ENCODE results near the gene SLIT3. TPM values are rescaled to one million over a fixed set of nuclear protein-coding genes. Genes with fewer than 3 reads are reported as not detected.
A peak's percentile ranks its signal among the peaks of the same experiment; 100 is the strongest.

The SLIT3 gene
- polyA plus RNA-seq, 1 of the 3 experiments (the other 2 are of a cell fraction): 119 TPM

DNA sequence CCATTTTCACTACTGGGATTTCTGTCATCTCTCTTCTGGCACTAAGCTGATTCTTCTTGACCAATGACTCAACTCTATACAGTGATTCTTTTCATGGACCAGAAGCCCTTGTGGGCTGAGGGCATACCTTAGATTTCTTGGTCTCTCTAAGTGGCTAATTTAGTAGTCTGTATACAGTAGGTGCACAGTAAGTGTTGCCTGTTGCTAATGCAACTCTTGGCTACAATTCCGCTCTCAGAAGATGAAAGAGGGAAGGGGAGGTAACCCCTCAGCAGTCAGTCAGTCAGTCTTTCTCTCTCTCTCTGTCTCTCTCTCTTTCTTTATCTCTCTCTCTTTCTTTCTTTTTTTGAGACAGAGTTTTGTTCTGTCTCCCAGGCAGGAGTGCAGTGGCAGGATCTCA, 606.6 kb downstream of the SLIT3 start:
- peaks cover 0 to 24% of the 10 kb centered on the region in 2 experiments; a peak in 1 of 4 replicates for H3K4me1 ChIP-seq (ENCODE audit: control insufficient read depth in 1 of 2, insufficient read depth in 2 of 2, low read depth in 1 of 2, low read length in 1 of 2)
- H3K27me3 ChIP-seq (ENCODE audit: insufficient read depth): no peaks in the 10 kb centered on the region
- H3K9me3 ChIP-seq: no peaks in the 10 kb centered on the region
- 100% methylated on average over 1 of the region's 1 CpG for WGBS (ENCODE audit: low lambda C conversion rate)
- H3K9ac ChIP-seq: no peak overlapping the region
- no peak for DNase-seq
- H3K27ac ChIP-seq (ENCODE audit: low read depth in 2 of 2, low read length in 1 of 2): no peak overlapping the region; a peak in 1 of 4 replicates
- no peaks in the 10 kb centered on the region for H3K9me2 ChIP-seq
- peaks cover 0 to 90% of the 10 kb centered on the region in 2 experiments for H3K36me3 ChIP-seq (replicated peaks in 1 of 2; ENCODE audit: control insufficient read depth in 1 of 2, insufficient read depth in 2 of 2, low read length in 1 of 2)
- no peak overlapping the region for H3K4me2 ChIP-seq
- CTCF ChIA-PET: interaction anchor here (1.2 to 7.0 kb wide), 2 partner anchors 12 to 14 kb away, joined by 6 to 42 read pairs; no protein-coding TSS in a partner anchor
- H4K20me1 ChIP-seq (ENCODE audit: insufficient read depth): no peaks in the 10 kb centered on the region
- POLR2A ChIA-PET: interaction anchor here (0.8 kb wide), 1 partner anchor 142 kb away, joined by 3 read pairs; no protein-coding TSS in a partner anchor
- no peak overlapping the region for H3K4me3 ChIP-seq (ENCODE audit: low read depth in 2 of 2, low read length in 1 of 2)
- H3F3A ChIP-seq (replicated peaks; ENCODE audit: insufficient read depth): no peaks in the 10 kb centered on the region
- no peak overlapping the region for H2AFZ ChIP-seq (ENCODE audit: low read depth)
- TF ChIP-seq JUND (IDR thresholded peaks at IDR 0.05): no peak
- TF ChIP-seq EZH2phosphoT487 (IDR thresholded peaks at IDR 0.05; ENCODE audit: borderline replicate concordance, low read depth): no peak
- no peak for TF ChIP-seq FOXM1 (IDR thresholded peaks at IDR 0.05; ENCODE audit: low read depth)
- TF ChIP-seq, protein P1, sequence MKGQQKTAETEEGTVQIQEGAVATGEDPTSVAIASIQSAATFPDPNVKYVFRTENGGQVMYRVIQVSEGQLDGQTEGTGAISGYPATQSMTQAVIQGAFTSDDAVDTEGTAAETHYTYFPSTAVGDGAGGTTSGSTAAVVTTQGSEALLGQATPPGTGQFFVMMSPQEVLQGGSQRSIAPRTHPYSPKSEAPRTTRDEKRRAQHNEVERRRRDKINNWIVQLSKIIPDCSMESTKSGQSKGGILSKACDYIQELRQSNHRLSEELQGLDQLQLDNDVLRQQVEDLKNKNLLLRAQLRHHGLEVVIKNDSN (IDR thresholded peaks at IDR 0.05; ENCODE audit: borderline replicate concordance, low read depth): no peak
- no peak for TF ChIP-seq RFX5 (IDR thresholded peaks at IDR 0.05; ENCODE audit: low read length)
- no peaks in the 10 kb centered on the region for H3K79me2 ChIP-seq (ENCODE audit: insufficient read depth)

DNA sequence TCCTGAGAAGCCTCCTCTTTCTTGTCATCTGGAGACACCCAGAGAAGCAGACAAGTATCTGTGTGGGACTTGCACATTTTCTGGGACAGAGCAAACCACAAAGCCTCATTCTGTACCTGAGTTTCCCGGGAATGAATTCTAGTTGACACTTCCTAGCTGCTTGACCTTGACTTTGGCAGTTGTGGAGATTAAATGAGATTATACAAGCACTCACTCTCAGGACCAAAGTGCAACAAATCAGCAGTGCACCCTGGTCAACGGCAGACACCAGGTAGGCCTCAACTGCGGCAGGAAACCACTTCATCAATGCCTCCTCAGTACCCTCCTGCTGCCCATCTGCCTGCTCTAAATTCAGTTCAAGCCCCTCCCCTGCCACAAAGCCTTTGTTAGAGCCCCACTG, 607.1 kb downstream of the SLIT3 start:
- H3F3A ChIP-seq (replicated peaks; ENCODE audit: insufficient read depth): no peaks in the 10 kb centered on the region
- no peaks in the 10 kb centered on the region for H3K27me3 ChIP-seq (ENCODE audit: insufficient read depth)
- H3K9me2 ChIP-seq: no peaks in the 10 kb centered on the region
- no peak overlapping the region for H3K4me2 ChIP-seq
- H3K36me3 ChIP-seq (replicated peaks in 1 of 2; ENCODE audit: control insufficient read depth in 1 of 2, insufficient read depth in 2 of 2, low read length in 1 of 2): peaks cover 0 to 90% of the 10 kb centered on the region in 2 experiments
- peaks cover 0 to 24% of the 10 kb centered on the region in 2 experiments; a peak in 1 of 4 replicates for H3K4me1 ChIP-seq (ENCODE audit: control insufficient read depth in 1 of 2, insufficient read depth in 2 of 2, low read depth in 1 of 2, low read length in 1 of 2)
- WGBS (ENCODE audit: low lambda C conversion rate): 82% methylated on average over 3 of the region's 3 CpGs
- no peaks in the 10 kb centered on the region for H4K20me1 ChIP-seq (ENCODE audit: insufficient read depth)
- H3K9ac ChIP-seq: no peak overlapping the region
- CTCF ChIA-PET: interaction anchor here (0.6 to 7.0 kb wide), 2 partner anchors 13 to 643 kb away, joined by 3 to 42 read pairs; no protein-coding TSS in a partner anchor
- POLR2A ChIA-PET: interaction anchor here (0.8 kb wide), 1 partner anchor 142 kb away, joined by 3 read pairs; no protein-coding TSS in a partner anchor
- H3K4me3 ChIP-seq (ENCODE audit: low read depth in 2 of 2, low read length in 1 of 2): no peak overlapping the region
- TF ChIP-seq RFX5 (IDR thresholded peaks at IDR 0.05; ENCODE audit: low read length): no peak
- no peak for TF ChIP-seq RXRA (IDR thresholded peaks at IDR 0.05; ENCODE audit: borderline replicate concordance, low read depth)
- TF ChIP-seq NFIC (IDR thresholded peaks at IDR 0.05; ENCODE audit: borderline replicate concordance): no peak
- H2AFZ ChIP-seq (ENCODE audit: low read depth): no peak overlapping the region
- H3K9me3 ChIP-seq: no peaks in the 10 kb centered on the region
- no peak overlapping the region; a peak in 1 of 4 replicates for H3K27ac ChIP-seq (ENCODE audit: low read depth in 2 of 2, low read length in 1 of 2)
- DNase-seq: no peak
- H3K79me2 ChIP-seq (ENCODE audit: insufficient read depth): no peaks in the 10 kb centered on the region

DNA sequence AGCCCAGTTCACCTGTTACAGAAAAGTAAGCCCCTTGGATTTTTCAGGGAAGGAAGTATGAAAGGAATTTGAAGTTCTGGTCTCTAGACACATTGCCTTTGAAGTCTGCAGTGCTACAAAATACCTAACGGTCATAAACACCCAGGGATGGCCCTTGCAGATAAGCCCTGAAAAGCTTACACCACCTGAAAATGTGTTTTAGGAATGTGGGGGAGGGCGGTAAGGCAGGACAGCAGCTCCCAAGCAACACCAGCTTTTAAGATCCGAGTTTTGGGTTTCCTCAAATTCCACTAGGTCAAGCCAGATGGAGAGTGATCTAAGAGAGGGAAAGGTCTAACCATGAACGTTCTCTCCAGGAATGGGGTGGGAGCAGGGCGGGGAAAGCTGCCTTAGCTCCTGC, 607.6 kb downstream of the SLIT3 start:
- Histone ChIP-seq H4K20me1 (ENCODE audit: insufficient read depth) (no peaks in the 10 kb centered on the region), H3K27me3 (ENCODE audit: insufficient read depth) (no peaks in the 10 kb centered on the region), H3K4me1 (ENCODE audit: control insufficient read depth in 1 of 2, insufficient read depth in 2 of 2, low read depth in 1 of 2, low read length in 1 of 2) (peaks cover 0 to 21% of the 10 kb centered on the region in 2 experiments; a peak in 1 of 4 replicates), H3K79me2 (ENCODE audit: insufficient read depth) (no peaks in the 10 kb centered on the region), H3K4me3 (ENCODE audit: low read depth in 2 of 2, low read length in 1 of 2) (no peak overlapping the region), H3F3A (replicated peaks; ENCODE audit: insufficient read depth) (no peaks in the 10 kb centered on the region), H3K9ac (no peak overlapping the region), H3K27ac (ENCODE audit: low read depth in 2 of 2, low read length in 1 of 2) (peak overlapping the region in 1 of 2 experiments; percentile 24; a peak in 1 of 4 replicates), H2AFZ (ENCODE audit: low read depth) (no peak overlapping the region), H3K36me3 (replicated peaks in 1 of 2; ENCODE audit: control insufficient read depth in 1 of 2, insufficient read depth in 2 of 2, low read length in 1 of 2) (peaks cover 0 to 90% of the 10 kb centered on the region in 2 experiments), H3K9me2 (no peaks in the 10 kb centered on the region), H3K4me2 (no peak overlapping the region), H3K9me3 (no peaks in the 10 kb centered on the region)
- no peak for DNase-seq
- CTCF ChIA-PET: interaction anchor here (0.6 to 7.0 kb wide), 2 partner anchors 13 to 644 kb away, joined by 3 to 42 read pairs; no protein-coding TSS in a partner anchor
- 67% methylated on average over 5 of the region's 5 CpGs for WGBS (ENCODE audit: low lambda C conversion rate)
- POLR2A ChIA-PET: no interaction called here
- no peak for TF ChIP-seq FOSL2 (IDR thresholded peaks at IDR 0.05; ENCODE audit: borderline replicate concordance, low read depth)
- TF ChIP-seq, protein P2, sequence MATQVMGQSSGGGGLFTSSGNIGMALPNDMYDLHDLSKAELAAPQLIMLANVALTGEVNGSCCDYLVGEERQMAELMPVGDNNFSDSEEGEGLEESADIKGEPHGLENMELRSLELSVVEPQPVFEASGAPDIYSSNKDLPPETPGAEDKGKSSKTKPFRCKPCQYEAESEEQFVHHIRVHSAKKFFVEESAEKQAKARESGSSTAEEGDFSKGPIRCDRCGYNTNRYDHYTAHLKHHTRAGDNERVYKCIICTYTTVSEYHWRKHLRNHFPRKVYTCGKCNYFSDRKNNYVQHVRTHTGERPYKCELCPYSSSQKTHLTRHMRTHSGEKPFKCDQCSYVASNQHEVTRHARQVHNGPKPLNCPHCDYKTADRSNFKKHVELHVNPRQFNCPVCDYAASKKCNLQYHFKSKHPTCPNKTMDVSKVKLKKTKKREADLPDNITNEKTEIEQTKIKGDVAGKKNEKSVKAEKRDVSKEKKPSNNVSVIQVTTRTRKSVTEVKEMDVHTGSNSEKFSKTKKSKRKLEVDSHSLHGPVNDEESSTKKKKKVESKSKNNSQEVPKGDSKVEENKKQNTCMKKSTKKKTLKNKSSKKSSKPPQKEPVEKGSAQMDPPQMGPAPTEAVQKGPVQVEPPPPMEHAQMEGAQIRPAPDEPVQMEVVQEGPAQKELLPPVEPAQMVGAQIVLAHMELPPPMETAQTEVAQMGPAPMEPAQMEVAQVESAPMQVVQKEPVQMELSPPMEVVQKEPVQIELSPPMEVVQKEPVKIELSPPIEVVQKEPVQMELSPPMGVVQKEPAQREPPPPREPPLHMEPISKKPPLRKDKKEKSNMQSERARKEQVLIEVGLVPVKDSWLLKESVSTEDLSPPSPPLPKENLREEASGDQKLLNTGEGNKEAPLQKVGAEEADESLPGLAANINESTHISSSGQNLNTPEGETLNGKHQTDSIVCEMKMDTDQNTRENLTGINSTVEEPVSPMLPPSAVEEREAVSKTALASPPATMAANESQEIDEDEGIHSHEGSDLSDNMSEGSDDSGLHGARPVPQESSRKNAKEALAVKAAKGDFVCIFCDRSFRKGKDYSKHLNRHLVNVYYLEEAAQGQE (IDR thresholded peaks at IDR 0.05; ENCODE audit: low read depth, low read length): no peak
- TF ChIP-seq CHD2 (IDR thresholded peaks at IDR 0.05; ENCODE audit: low read length, partially characterized antibody): no peak
- no peak for TF ChIP-seq SMC3 (IDR thresholded peaks at IDR 0.05; ENCODE audit: low read depth, low read length)
- no peak for TF ChIP-seq RFX5 (IDR thresholded peaks at IDR 0.05; ENCODE audit: low read length)
- TF ChIP-seq, protein P1 (IDR thresholded peaks at IDR 0.05; ENCODE audit: borderline replicate concordance, low read depth): no peak
- TF ChIP-seq, protein P3, sequence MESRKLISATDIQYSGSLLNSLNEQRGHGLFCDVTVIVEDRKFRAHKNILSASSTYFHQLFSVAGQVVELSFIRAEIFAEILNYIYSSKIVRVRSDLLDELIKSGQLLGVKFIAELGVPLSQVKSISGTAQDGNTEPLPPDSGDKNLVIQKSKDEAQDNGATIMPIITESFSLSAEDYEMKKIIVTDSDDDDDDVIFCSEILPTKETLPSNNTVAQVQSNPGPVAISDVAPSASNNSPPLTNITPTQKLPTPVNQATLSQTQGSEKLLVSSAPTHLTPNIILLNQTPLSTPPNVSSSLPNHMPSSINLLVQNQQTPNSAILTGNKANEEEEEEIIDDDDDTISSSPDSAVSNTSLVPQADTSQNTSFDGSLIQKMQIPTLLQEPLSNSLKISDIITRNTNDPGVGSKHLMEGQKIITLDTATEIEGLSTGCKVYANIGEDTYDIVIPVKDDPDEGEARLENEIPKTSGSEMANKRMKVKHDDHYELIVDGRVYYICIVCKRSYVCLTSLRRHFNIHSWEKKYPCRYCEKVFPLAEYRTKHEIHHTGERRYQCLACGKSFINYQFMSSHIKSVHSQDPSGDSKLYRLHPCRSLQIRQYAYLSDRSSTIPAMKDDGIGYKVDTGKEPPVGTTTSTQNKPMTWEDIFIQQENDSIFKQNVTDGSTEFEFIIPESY (IDR thresholded peaks at IDR 0.05; ENCODE audit: borderline replicate concordance, low read depth): no peak

Data from SK-N-SH (cell line).